Panc1 (cell line): ENCODE results near the gene PTGIR.

ENCODE experiments used
- TCF7L2 ChIP-seq: IDR thresholded peaks from 2 replicates; pipeline ENCODE4 v1.6.1; 2011; ENCODE audit warnings: mild to moderate bottlenecking, low read depth, low read length, inconsistent platforms
- TF ChIP-seq, protein P1 (sequence below): fragments of 450-650 bp; IDR thresholded peaks from 2 replicates; pipeline ENCODE4 v1.5.1; 2017; ENCODE audit warnings: mild to moderate bottlenecking

DNA sequence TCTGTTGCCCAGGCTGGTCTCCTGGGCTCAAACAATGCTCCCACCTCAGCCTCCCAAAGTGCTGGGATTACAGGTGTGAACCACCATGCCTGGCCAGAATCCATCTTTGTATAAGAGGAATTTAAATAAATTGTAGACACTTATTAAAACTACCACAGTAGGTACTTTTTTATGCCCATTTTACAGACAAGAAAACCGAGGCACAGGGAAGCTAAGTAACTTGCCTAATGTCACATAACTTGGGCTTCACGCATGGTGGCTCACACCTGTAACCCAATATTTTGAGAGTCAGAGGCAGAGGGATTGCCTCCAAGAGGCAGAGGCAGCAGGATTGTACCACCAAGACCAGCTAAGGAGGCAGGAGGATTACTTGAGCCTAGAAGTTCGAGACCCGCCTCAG is 46.4 kb downstream of the PTGIR start:
- TF ChIP-seq, protein P1, sequence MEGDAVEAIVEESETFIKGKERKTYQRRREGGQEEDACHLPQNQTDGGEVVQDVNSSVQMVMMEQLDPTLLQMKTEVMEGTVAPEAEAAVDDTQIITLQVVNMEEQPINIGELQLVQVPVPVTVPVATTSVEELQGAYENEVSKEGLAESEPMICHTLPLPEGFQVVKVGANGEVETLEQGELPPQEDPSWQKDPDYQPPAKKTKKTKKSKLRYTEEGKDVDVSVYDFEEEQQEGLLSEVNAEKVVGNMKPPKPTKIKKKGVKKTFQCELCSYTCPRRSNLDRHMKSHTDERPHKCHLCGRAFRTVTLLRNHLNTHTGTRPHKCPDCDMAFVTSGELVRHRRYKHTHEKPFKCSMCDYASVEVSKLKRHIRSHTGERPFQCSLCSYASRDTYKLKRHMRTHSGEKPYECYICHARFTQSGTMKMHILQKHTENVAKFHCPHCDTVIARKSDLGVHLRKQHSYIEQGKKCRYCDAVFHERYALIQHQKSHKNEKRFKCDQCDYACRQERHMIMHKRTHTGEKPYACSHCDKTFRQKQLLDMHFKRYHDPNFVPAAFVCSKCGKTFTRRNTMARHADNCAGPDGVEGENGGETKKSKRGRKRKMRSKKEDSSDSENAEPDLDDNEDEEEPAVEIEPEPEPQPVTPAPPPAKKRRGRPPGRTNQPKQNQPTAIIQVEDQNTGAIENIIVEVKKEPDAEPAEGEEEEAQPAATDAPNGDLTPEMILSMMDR = no peak
- TF ChIP-seq TCF7L2 = no peak
